GM21381 (cell line): ENCODE results near the gene ZAR1L.

Experiments used
- ATAC-seq: cut with Tn5 transposase; IDR thresholded peaks from one replicate; pipeline ENCODE4 v1.9.1; 2021; ENCODE audit warnings: mild to moderate bottlenecking, moderate library complexity; ENCODE audit not compliant: unreplicated experiment

Gene ZAR1L

GRCh38 chr13:32302461-32302860, 12.7 kb downstream of the ZAR1L start:
- ATAC-seq = no peak

DNA sequence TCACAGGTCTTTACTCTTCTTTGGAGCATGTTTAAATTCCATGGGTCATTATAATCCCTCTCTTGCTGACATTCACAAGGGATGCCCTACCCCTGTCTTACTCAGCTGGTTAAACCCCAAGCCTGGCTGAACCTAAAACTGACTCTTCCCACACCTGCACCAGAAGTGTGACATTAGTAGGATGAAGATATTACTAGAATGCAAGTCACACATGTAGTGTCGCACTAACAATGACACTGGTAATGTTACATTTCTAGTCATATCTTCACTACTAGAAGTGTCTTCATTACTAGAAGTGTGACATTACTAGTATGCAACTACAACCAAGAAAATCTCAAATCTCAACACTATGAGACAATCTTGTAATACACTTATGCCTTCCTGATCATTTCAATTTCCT, 14.2 kb downstream of the ZAR1L start:
- no peak for ATAC-seq

DNA sequence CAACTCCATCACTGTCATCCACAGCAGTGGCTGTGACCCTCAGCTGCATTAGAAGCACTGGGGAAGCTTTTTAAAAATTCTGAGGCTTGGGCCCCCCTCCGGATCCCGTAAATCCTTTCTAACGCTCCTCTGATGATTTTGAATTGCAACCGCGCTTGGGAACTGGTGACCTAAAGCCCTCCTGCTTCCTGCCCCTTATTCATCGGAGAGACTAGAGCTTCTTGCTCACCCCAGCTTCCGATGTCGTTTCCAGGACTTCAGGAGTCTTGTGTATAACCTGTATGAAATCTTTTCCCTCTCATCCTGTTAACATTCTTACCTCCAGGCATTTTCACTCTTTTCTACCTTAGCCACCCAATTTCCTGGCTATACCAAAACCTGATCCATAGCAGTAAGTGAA, 14.8 kb downstream of the ZAR1L start:
- ATAC-seq = no peak

GRCh38 chr13:32299893-32300292, 15.3 kb downstream of the ZAR1L start:
- ATAC-seq = no peak

DNA sequence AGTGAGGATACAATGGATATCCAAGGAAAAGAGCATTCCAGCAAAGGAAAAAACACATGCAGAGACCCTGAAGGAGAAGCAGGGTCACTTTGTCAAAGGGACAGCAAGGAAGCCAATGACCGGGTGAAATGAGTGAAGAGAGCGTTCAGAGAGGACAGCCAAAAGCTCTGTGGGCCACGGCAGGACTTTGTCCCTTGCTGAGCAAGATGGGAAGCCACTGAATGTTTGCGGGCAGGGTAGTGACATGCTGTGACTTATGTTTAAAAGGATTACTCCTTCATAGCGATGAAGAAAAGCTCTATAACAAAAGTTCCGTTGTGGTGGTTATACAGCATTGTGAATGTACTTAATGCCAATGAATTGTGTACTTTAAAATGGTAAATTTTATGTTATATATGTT, 16.5 kb downstream of the ZAR1L start:
- no peak for ATAC-seq

GRCh38 chr13:32297206-32297605, 18.0 kb downstream of the ZAR1L start:
- ATAC-seq = no peak

DNA sequence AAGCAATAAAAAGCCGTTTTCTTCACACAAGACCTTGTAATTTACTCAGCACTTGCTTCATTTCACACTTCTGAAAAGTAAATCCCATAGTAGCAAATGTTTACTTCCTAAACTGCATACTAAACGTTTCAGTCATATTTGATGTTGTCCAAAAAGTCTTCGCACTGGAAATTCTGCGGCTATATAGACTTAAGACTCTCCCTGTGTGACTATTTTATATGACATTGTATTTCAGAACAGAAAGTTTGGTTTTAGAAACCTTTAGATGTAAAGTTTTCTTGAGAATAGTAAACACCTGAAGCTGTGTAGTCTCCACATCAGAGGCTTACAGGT, 29.6 kb downstream of the ZAR1L start:
- no peak for ATAC-seq

DNA sequence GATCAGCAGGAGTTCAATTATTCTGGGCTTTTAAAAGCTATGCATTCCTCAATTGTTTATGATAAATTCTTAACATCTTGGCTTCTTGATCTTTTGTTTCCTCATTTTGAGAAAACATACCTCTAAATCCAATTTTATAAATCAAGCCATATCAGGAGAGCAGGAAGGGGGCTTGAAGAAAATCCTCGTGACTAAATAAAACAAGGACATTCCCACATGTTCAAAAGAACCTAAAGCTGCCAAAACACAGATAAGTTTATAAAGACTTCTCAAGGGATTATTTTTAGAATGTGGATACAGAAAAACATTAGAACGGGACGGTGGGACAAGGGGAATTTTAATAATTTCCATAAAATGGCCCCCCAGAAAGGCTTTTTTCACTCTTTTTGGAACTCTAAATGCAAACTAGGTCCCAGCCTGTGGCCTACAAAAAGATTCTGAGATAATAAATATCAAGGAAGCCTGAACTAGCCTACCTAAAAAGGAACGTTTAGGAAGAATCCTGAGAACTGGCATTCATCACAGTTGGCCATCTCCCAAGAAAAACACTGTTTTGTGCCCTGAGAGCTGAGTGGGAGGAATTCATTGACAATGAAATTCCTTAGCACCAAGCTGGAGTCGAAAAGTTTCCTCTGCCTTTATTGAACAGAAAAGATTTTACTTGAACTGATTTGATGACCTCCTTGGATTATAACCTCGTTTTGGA, 30.1 kb downstream of the ZAR1L start:
- no peak for ATAC-seq

DNA sequence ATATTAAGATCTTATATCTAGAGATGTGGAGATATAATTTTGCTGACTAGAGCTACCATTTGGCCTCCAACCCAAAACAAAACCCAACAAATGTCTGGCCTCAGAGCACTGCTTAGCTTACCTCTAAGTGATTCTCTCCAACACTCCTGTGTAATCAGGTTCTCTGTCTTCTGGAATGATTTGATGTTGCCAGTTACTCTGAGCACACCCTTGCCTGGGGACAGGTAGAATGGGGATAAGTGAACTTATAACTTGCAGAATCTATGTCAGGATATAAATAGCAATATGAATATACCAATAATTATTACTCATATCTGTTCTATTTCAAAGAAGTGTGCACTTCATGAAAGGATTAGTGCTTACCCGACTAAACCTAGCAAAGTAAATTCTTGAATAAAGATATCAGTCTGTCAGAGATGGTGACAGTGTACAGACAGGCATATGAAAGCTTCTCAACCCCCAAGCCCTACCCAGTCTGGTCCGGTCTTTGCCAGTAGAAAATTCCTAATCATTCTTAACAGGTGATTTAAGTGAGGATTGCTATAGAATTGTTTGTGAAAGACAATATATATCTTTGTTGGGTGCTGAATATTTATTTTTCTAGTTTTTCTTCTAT, 33.0 kb downstream of the ZAR1L start:
- no peak for ATAC-seq

DNA sequence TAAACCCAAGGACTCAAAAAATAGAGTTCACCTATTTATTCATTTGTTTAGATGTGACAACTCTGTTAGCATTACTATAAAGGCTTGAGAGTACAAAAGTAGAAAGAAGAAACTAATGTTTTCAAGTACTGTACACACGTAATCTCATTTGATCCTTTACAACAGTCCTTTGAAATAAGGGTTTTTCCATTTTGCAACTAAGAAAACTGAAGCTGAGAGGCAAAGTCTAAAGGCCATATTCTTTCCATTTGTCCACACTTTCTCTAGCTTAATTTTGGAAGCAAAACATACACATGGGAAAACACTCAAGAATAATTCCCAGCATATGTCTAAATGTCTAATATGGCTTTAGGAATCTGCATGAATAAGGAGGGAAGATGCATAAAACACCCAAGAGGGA, 34.1 kb downstream of the ZAR1L start:
- no peak for ATAC-seq

GRCh38 chr13:32278426-32278825, 36.7 kb downstream of the ZAR1L start:
- ATAC-seq = no peak

- no peak for ATAC-seq
Measured at GRCh38 chr13:32277839-32278238, 37.3 kb downstream of the ZAR1L start.

- no peak for ATAC-seq
Measured at GRCh38 chr13:32272021-32272683, 43.0 kb downstream of the ZAR1L start.

- ATAC-seq = no peak
Measured at GRCh38 chr13:32267836-32268439, 47.2 kb downstream of the ZAR1L start.

DNA sequence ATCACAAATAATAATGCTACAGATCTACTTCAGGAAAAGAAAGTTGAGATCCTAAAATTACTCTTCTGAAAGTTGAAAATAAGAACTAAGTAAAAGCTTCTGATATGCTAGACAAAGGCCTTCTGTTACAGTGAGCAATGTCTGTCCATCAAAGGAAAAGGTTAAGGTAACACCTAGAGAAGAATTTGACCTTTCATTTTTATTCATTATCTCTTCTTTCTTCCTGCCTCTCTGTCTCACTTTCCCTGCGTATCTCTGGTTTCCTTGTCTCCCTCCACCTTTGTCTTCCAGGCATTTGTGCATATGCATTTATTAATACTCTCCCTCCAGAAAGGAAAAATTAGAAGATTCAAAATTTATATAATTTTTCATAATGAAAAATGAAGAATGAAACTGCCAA, 49.0 kb downstream of the ZAR1L start:
- ATAC-seq = no peak

- ATAC-seq = no peak
Measured at GRCh38 chr13:32265726-32266125, 49.4 kb downstream of the ZAR1L start.

GRCh38 chr13:32264407-32264806, 50.8 kb downstream of the ZAR1L start:
- ATAC-seq = no peak

- ATAC-seq = no peak
Measured at GRCh38 chr13:32262619-32263018, 52.5 kb downstream of the ZAR1L start.

DNA sequence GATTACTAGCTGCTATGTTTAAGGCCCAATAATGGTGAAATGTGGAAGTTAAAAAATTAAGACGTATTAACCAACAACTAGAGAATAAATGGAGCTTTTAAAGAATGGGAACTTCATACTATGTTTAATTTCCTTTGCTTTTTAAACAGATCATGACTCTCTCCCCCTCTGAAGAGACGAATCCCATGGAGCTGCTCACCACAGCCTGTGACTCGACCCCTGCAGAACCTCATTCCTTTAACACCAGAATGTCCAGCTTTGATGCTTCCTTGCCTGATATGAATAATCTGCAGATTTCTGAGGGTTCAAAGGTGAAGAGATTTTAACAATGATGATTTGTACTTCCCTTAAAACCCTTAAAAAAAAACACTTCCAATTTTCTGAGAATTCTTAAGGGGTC, 53.0 kb downstream of the ZAR1L start:
- no peak for ATAC-seq

GRCh38 chr13:32261567-32261966, 53.6 kb downstream of the ZAR1L start:
- no peak for ATAC-seq

GRCh38 chr13:32259116-32259515, 56.0 kb downstream of the ZAR1L start:
- ATAC-seq = no peak

DNA sequence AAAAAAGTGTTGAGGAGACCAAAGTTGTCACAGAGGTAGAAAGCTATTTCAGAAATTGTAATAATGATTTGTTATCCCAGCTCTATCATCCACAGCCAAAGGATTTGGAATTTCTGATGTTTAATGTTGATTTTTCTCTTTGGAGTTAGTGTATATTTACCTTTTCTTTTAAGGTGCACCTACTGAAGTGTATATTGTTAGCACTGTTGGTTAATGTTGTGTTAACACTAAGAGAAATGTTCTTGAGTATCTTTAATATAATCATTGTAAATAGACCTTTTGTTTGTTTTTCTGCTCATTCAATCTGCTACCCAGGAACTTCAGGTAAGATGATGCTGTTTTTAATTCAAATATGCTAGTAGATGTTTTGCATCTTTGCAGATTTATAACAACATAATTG, 57.5 kb downstream of the ZAR1L start:
- no peak for ATAC-seq
